HepG2 (cell line): ENCODE data around the gene STX1B. TPM values are rescaled to one million over a fixed set of nuclear protein-coding genes. Genes with fewer than 3 reads are reported as not detected.
A peak's percentile ranks its signal among the peaks of the same experiment; 100 is the strongest.

ENCODE experiments used
- ADNP ChIP-seq: sonication (generic); formaldehyde crosslinking; IDR thresholded peaks from 2 replicates; pipeline ENCODE4 v1.4.0; 2020; ENCODE audit warnings: missing genetic modification reagents
- AGO2 ChIP-seq: fragments of 200-400 bp; formaldehyde crosslinking; optimal IDR thresholded peaks from 2 replicates; pipeline ENCODE3; 2017; ENCODE audit warnings: mild to moderate bottlenecking, low read depth, low read length, moderate library complexity
- HINFP ChIP-seq: sonication (generic); formaldehyde crosslinking; IDR thresholded peaks from 2 replicates; pipeline ENCODE4 v1.4.0; 2020; ENCODE audit warnings: low read depth, mild to moderate bottlenecking, missing genetic modification reagents
- MYNN ChIP-seq: sonication (generic); formaldehyde crosslinking; IDR thresholded peaks from 2 replicates; pipeline ENCODE4 v1.4.0; 2020; ENCODE audit warnings: mild to moderate bottlenecking, low read depth, missing genetic modification reagents
- SNAI1 ChIP-seq: sonication (generic); formaldehyde crosslinking; IDR thresholded peaks from 2 replicates; pipeline ENCODE4 v1.5.0; 2020; ENCODE audit warnings: mild to moderate bottlenecking, missing genetic modification reagents, borderline replicate concordance
- TCF7 ChIP-seq: sonication (generic); IDR thresholded peaks from 2 replicates; pipeline ENCODE4 v1.6.1; 2016; ENCODE audit warnings: antibody characterized with exemption, low read depth
- TFE3 ChIP-seq: IDR thresholded peaks from 2 replicates; pipeline ENCODE4 v1.6.1; 2016
- U2AF1 ChIP-seq: fragments of 200-400 bp; formaldehyde crosslinking; optimal IDR thresholded peaks from 2 replicates; pipeline ENCODE3; 2017; ENCODE audit warnings: mild to moderate bottlenecking, low read depth, low read length
- UBTF ChIP-seq: sonication (generic); formaldehyde crosslinking; IDR thresholded peaks from 2 replicates; pipeline ENCODE4 v1.4.0; 2020; ENCODE audit warnings: mild to moderate bottlenecking, missing genetic modification reagents
- ZFP37 ChIP-seq: sonication (generic); formaldehyde crosslinking; IDR thresholded peaks from 2 replicates; pipeline ENCODE4 v1.4.0; 2020; ENCODE audit warnings: missing genetic modification reagents, borderline replicate concordance
- ZNF44 ChIP-seq: sonication (generic); formaldehyde crosslinking; IDR thresholded peaks from 2 replicates; pipeline ENCODE4 v1.5.1; 2020; ENCODE audit warnings: mild to moderate bottlenecking, missing genetic modification reagents
- ZNF687 ChIP-seq: sonication (generic); formaldehyde crosslinking; IDR thresholded peaks from 2 replicates; pipeline ENCODE4 v1.5.1; 2020; ENCODE audit warnings: mild to moderate bottlenecking, missing genetic modification reagents, moderate library complexity
- ZNF777 ChIP-seq: sonication (generic); formaldehyde crosslinking; IDR thresholded peaks from 2 replicates; pipeline ENCODE4 v1.4.0; 2020; ENCODE audit warnings: missing genetic modification reagents
- ZZZ3 ChIP-seq: sonication (generic); formaldehyde crosslinking; IDR thresholded peaks from 2 replicates; pipeline ENCODE4 v1.4.0; 2020; ENCODE audit warnings: missing genetic modification reagents, mild to moderate bottlenecking, borderline replicate concordance
- polyA plus RNA-seq, 8 experiments: library from polyadenylated mRNA; depleted of rRNA in 3 of 8; stranded (reverse) in 7 of 8; unstranded in 1 of 8; fragments of >200 nt; fragmentation: Illumina TruSeq in 4 of 8; extraction: Trizol in 4 of 8; gene quantifications; 2 replicates each; pipeline versions ENCODE4 v1.2.1 to v1.2.3, GENCODE V29; 2011 to 2016; ENCODE audit warnings: low read depth in 4 of 8, missing spikeins in 1 of 8, mixed read lengths in 1 of 8; ENCODE audit not compliant: insufficient read depth in 1 of 8
- total RNA-seq, 5 experiments: library from RNA; depleted of rRNA; stranded (reverse); fragments of >200 nt; fragmentation: Illumina TruSeq; extraction: Trizol; gene quantifications; 2 replicates each; pipeline ENCODE4 v1.2.3, GENCODE V29; 2016; ENCODE audit warnings: low read depth in 1 of 5
- TF ChIP-seq, protein P1 (sequence below): sonication (generic); formaldehyde crosslinking; IDR thresholded peaks from 2 replicates; pipeline ENCODE4 v1.5.0; 2020; ENCODE audit warnings: mild to moderate bottlenecking, missing genetic modification reagents, moderate library complexity

Gene STX1B
- total and polyA plus RNA-seq, 2 of the 13 experiments (the other 11 are each of a cell fraction or from before 2014, with no cell fraction given) = 2.1 to 3.0 TPM

DNA sequence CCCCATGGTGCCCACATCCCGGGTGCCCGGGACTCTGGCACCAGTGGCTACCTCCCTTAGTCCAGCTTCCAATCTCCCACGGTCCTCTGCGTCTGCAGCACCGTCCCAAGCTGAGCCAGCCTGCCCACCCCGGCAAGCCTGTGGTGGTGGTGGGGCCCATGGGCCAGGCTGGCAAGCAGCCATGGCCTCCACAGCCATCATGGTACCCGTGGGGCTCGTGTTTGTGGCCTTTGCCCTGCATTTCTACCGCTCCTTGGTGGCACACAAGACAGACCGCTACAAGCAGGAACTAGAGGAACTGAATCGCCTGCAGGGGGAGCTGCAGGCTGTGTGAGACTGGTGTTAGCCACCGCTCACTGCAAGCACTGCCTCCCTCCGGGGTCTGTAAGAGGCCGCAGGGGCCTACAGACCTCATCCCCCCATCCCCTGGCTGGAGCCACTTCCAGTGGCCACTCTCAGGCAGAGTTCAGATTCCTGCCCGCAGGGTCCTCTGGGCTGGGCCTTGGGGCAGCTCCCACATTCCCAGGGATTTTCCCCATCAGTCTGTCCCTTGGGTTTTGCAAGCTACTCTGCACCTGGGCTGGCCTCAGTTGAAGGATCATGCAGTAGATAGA lies 56.8 kb downstream of the STX1B start (continued):
- peak; percentile 90 for TF ChIP-seq ZNF687
- peak; percentile 82; the same call in 1 of the 2 replicates for TF ChIP-seq SNAI1
- TF ChIP-seq TFE3 (CRISPR knock-in tag) = no peak
- no peak for TF ChIP-seq ADNP (CRISPR knock-in tag)
- TF ChIP-seq AGO2 = peak; percentile 97
- no peak for TF ChIP-seq ZNF777
- TF ChIP-seq UBTF (CRISPR knock-in tag) = no peak; the same call in none of the 2 replicates
- TF ChIP-seq ZFP37 (CRISPR knock-in tag) = no peak
- no peak for TF ChIP-seq MYNN (CRISPR knock-in tag)
- no peak for TF ChIP-seq TCF7
- TF ChIP-seq U2AF1 = no peak
- no peak for TF ChIP-seq ZZZ3 (CRISPR knock-in tag)
- TF ChIP-seq, protein P1, sequence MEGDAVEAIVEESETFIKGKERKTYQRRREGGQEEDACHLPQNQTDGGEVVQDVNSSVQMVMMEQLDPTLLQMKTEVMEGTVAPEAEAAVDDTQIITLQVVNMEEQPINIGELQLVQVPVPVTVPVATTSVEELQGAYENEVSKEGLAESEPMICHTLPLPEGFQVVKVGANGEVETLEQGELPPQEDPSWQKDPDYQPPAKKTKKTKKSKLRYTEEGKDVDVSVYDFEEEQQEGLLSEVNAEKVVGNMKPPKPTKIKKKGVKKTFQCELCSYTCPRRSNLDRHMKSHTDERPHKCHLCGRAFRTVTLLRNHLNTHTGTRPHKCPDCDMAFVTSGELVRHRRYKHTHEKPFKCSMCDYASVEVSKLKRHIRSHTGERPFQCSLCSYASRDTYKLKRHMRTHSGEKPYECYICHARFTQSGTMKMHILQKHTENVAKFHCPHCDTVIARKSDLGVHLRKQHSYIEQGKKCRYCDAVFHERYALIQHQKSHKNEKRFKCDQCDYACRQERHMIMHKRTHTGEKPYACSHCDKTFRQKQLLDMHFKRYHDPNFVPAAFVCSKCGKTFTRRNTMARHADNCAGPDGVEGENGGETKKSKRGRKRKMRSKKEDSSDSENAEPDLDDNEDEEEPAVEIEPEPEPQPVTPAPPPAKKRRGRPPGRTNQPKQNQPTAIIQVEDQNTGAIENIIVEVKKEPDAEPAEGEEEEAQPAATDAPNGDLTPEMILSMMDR (CRISPR knock-in tag) = peak; percentile 97
- TF ChIP-seq ZNF44 (CRISPR knock-in tag) = no peak; the same call in 1 of the 2 replicates
- no peak for TF ChIP-seq HINFP (CRISPR knock-in tag)
